Panc1 (cell line): Measurements from ENCODE around the gene CLSTN2. TPM values are rescaled to one million over a fixed set of nuclear protein-coding genes. Genes with fewer than 3 reads are reported as not detected.

Experiments
- ATAC-seq: fragments of 200-7000 bp; cut with Tn5 transposase; 2 replicates; pipeline ENCODE4 v1.9.1; 2020; ENCODE audit warnings: mild to moderate bottlenecking, moderate library complexity
- BruUV-seq: library from RNA; stranded (reverse); fragments of 400-500 nt; replicated peaks from 2 replicates; lab custom pipeline; 2021; lab: Mats Ljungman, UMichigan
- CTCF ChIA-PET: fragments of 300-600 bp; sonication (Branson Sonifier 250); formaldehyde crosslinking; loops from one replicate; lab custom pipeline; 2022; ENCODE audit warnings: antibody characterized with exemption; lab: Charles Lee
- POLR2A ChIA-PET: fragments of 300-600 bp; sonication (Branson Sonifier 250); formaldehyde crosslinking; loops from one replicate; lab custom pipeline; 2022; ENCODE audit warnings: antibody characterized with exemption; lab: Charles Lee
- DNase-seq: peaks from one replicate; pipeline ENCODE4 v3.0.0-alpha.2; 2010; ENCODE audit warnings: low read depth, low spot score
- H3K27ac ChIP-seq: 2 replicates; pipeline ENCODE4 v1.5.1; 2011; ENCODE audit warnings: mild to moderate bottlenecking, low read length, inconsistent platforms
- H3K27me3 ChIP-seq: fragments of 200-500 bp; sonication (Bioruptor generic); 2 replicates; pipeline ENCODE4 v1.6.0; 2014; ENCODE audit warnings: low read length, inconsistent platforms; ENCODE audit not compliant: control insufficient read depth, insufficient read depth
- H3K36me3 ChIP-seq: fragments of 200-500 bp; sonication (Bioruptor generic); 2 replicates; pipeline ENCODE4 v1.5.1; 2014; ENCODE audit warnings: inconsistent platforms, mild to moderate bottlenecking, low read length, moderate library complexity; ENCODE audit not compliant: control insufficient read depth, insufficient read depth
- H3K4me1 ChIP-seq: 2 replicates; pipeline ENCODE4 v1.5.1; 2011; ENCODE audit warnings: inconsistent platforms, mild to moderate bottlenecking, low read length, moderate library complexity; ENCODE audit not compliant: control insufficient read depth, insufficient read depth
- H3K4me3 ChIP-seq, 2 experiments: 2 replicates each; pipeline ENCODE4 v1.5.1; 2011 to 2012; ENCODE audit warnings: low read depth in 2 of 2, low read length in 2 of 2, mild to moderate bottlenecking in 2 of 2, inconsistent platforms in 1 of 2, moderate library complexity in 1 of 2
- H3K9me3 ChIP-seq: fragments of 200-500 bp; sonication (Bioruptor generic); 2 replicates; pipeline ENCODE4 v1.5.1; 2014; ENCODE audit warnings: low read depth, mild to moderate bottlenecking, inconsistent platforms, low read length, moderate library complexity; ENCODE audit not compliant: control insufficient read depth, insufficient read depth
- CTCF ChIP-seq: fragments of 450-650 bp; IDR thresholded peaks from 2 replicates; pipeline ENCODE4 v1.5.1; 2017; ENCODE audit warnings: mild to moderate bottlenecking
- POLR2AphosphoS5 ChIP-seq: IDR thresholded peaks from 2 replicates; pipeline ENCODE4 v1.6.1; 2012; ENCODE audit warnings: mild to moderate bottlenecking, low read depth, low read length, moderate library complexity
- REST ChIP-seq, 2 experiments: IDR thresholded peaks; 2 replicates each; pipeline ENCODE4 v1.6.1; 2011 to 2012; ENCODE audit warnings: low read depth in 2 of 2, control low read depth in 1 of 2, low read length in 1 of 2, mild to moderate bottlenecking in 1 of 2, moderate library complexity in 1 of 2; ENCODE audit not compliant: insufficient read depth in 1 of 2
- SIN3A ChIP-seq: IDR thresholded peaks from 2 replicates; pipeline ENCODE4 v1.6.1; 2012; ENCODE audit warnings: low read depth, mild to moderate bottlenecking, low read length, moderate library complexity, borderline replicate concordance; ENCODE audit not compliant: insufficient read depth
- TCF7L2 ChIP-seq: IDR thresholded peaks from 2 replicates; pipeline ENCODE4 v1.6.1; 2011; ENCODE audit warnings: mild to moderate bottlenecking, low read depth, low read length, inconsistent platforms
- in situ Hi-C: cut with HindIII; loops from 2 replicates; pipeline ENCODE4 v1.10.0; 2016; ENCODE audit warnings: low sequenced_read_pairs, low pct_unique_long_range_greater_than_20kb
- intact Hi-C: fragments of 100-400 bp; cut with micrococcal nuclease; formaldehyde crosslinking; loops from one replicate; pipeline ENCODE4 v1.10.0; 2022; ENCODE audit not compliant: unreplicated experiment
- total RNA-seq: library from RNA; stranded (reverse); gene quantifications from one replicate; pipeline ENCODE4 v1.2.1, GENCODE V29; 2021; ENCODE audit not compliant: unreplicated experiment

Gene CLSTN2
- total RNA-seq, 1 experiment from 2014 or later, result 0.03 TPM

GRCh38 chr3:140344601-140345205 lies 409.7 kb downstream of the CLSTN2 start:
- intact Hi-C loops, result no loop called here
- Histone ChIP-seq H3K36me3 (no peaks in the 10 kb centered on the region), H3K27ac (no peak overlapping the region), H3K4me1 (no peaks in the 10 kb centered on the region), H3K4me3 (no peak overlapping the region), H3K9me3 (no peaks in the 10 kb centered on the region), H3K27me3 (peaks cover 3% of the 10 kb centered on the region; the same call in 1 of the 2 replicates)
- no peak for DNase-seq
- no TSS peak for BruUV-seq
- in situ Hi-C loops, result no loop called here
- no peak for ATAC-seq
- CTCF ChIA-PET, result no interaction called here
- POLR2A ChIA-PET, result no interaction called here
- TF ChIP-seq TCF7L2 (no peak), POLR2AphosphoS5 (no peak), REST (IDR thresholded peaks at IDR 0.05; ENCODE audit: insufficient read depth in 1 of 2, low read depth in 2 of 2, low read length in 1 of 2) (no peak), CTCF (no peak), SIN3A (no peak)

- no peak for DNase-seq
- intact Hi-C loops (no loop called here), in situ Hi-C loops (no loop called here)
- ATAC-seq, result no peak
- H3K27me3 ChIP-seq, result peaks cover 2% of the 10 kb centered on the region; the same call in 1 of the 2 replicates
- ChIA-PET CTCF (no interaction called here), POLR2A (no interaction called here)
- no peaks in the 10 kb centered on the region for H3K4me1 ChIP-seq
- H3K9me3 ChIP-seq, result no peaks in the 10 kb centered on the region
- H3K4me3 ChIP-seq, result no peak overlapping the region
- no peak overlapping the region for H3K27ac ChIP-seq
- no peaks in the 10 kb centered on the region for H3K36me3 ChIP-seq
- TF ChIP-seq POLR2AphosphoS5, result no peak
- TF ChIP-seq TCF7L2, result no peak
- no peak for TF ChIP-seq CTCF
- TF ChIP-seq SIN3A, result no peak
- TF ChIP-seq REST (IDR thresholded peaks at IDR 0.05; ENCODE audit: insufficient read depth in 1 of 2, low read depth in 2 of 2, low read length in 1 of 2), result no peak
- no TSS peak for BruUV-seq
Measured at GRCh38 chr3:140347151-140347550, 412.2 kb downstream of the CLSTN2 start.
